Endothelial cell of umbilical vein (primary cell): ENCODE results near the gene CEACAM16. TPM values are rescaled to one million over a fixed set of nuclear protein-coding genes. Genes with fewer than 3 reads are reported as not detected.
A peak's percentile ranks its signal among the peaks of the same experiment; 100 is the strongest.

Experiments used
- BruUV-seq: library from RNA; stranded (reverse); fragments of 400-500 nt; replicated peaks from 2 replicates; lab custom pipeline; 2021; lab: Mats Ljungman, UMichigan
- CTCF ChIA-PET: fragments of 300-600, 350-600 bp; sonication (Branson Sonifier 250); formaldehyde crosslinking; loops from one replicate; lab custom pipeline; 2021; ENCODE audit warnings: antibody characterized with exemption, inconsistent platforms; lab: Charles Lee
- POLR2A ChIA-PET: fragments of 300-600, 350-600 bp; sonication (Branson Sonifier 250); formaldehyde crosslinking; loops from one replicate; lab custom pipeline; 2021; ENCODE audit warnings: antibody characterized with exemption, inconsistent platforms; lab: Charles Lee
- DNase-seq: peaks from one replicate; pipeline ENCODE4 v3.0.0-alpha.2; 2011; ENCODE audit warnings: low read depth, low spot score
- FAIRE-seq: peaks from 2 replicates; lab custom pipeline; 2011; peaks lifted over from hg19 to GRCh38; lab: Jason Lieb, UNC
- H2AFZ ChIP-seq: 2 replicates; pipeline ENCODE4 v1.6.0; 2012; ENCODE audit warnings: low read depth, low read length, control low read depth, inconsistent platforms
- H3K27ac ChIP-seq: 2 replicates; pipeline ENCODE4 v1.5.1; 2011; ENCODE audit warnings: low read depth, mild to moderate bottlenecking, control low read depth, low read length, moderate library complexity; ENCODE audit not compliant: insufficient read depth
- H3K27me3 ChIP-seq, 2 experiments: 2 replicates each; pipeline versions ENCODE4 v1.6.0 to v1.6.1; 2011; ENCODE audit warnings: low read length in 2 of 2, mixed read lengths in 1 of 2; ENCODE audit not compliant: control insufficient read depth in 2 of 2, insufficient read depth in 2 of 2
- H3K36me3 ChIP-seq, 2 experiments: 2 replicates in 1 of 2; 3 replicates in 1 of 2; pipeline ENCODE4 v1.5.1; 2011; ENCODE audit warnings: low read length in 2 of 2, mild to moderate bottlenecking in 1 of 2, moderate library complexity in 1 of 2; ENCODE audit not compliant: control insufficient read depth in 2 of 2, insufficient read depth in 2 of 2; ENCODE audit errors: extremely low read depth in 1 of 2
- H3K4me1 ChIP-seq: 3 replicates; pipeline ENCODE4 v1.5.1; 2011; ENCODE audit warnings: mild to moderate bottlenecking, low read length; ENCODE audit not compliant: control insufficient read depth, insufficient read depth; ENCODE audit errors: extremely low read depth
- H3K4me2 ChIP-seq: 2 replicates; pipeline ENCODE4 v1.6.1; 2011; ENCODE audit warnings: low read length, control low read depth, mixed read lengths; ENCODE audit not compliant: insufficient read depth
- H3K4me3 ChIP-seq, 3 experiments: fragments of 200-600 bp in 1 of 3; sonication (generic), shearing (Covaris generic) in 1 of 3; replicated peaks in 1 of 3; 2 replicates each; pipeline ENCODE4 v1.5.1; 2011 to 2016; ENCODE audit warnings: control low read depth in 3 of 3, low read length in 3 of 3, mild to moderate bottlenecking in 2 of 3, inconsistent platforms in 1 of 3, low read depth in 1 of 3, moderate library complexity in 1 of 3; ENCODE audit not compliant: insufficient read depth in 1 of 3
- H3K79me2 ChIP-seq: 2 replicates; pipeline ENCODE4 v1.6.0; 2012; ENCODE audit warnings: low read length, inconsistent platforms; ENCODE audit not compliant: control insufficient read depth, insufficient read depth
- H3K9ac ChIP-seq: replicated peaks from 2 replicates; pipeline ENCODE3; 2011; ENCODE audit warnings: low read length, control low read depth; ENCODE audit not compliant: insufficient read depth; ENCODE audit errors: extremely low read depth
- H3K9me1 ChIP-seq: replicated peaks from 3 replicates; pipeline ENCODE4 v1.6.0; 2011; ENCODE audit warnings: mild to moderate bottlenecking, low read length; ENCODE audit not compliant: control insufficient read depth, insufficient read depth; ENCODE audit errors: extremely low read depth
- H3K9me3 ChIP-seq: replicated peaks from 2 replicates; pipeline ENCODE4 v1.5.1; 2012; ENCODE audit warnings: low read length, inconsistent platforms; ENCODE audit not compliant: control insufficient read depth, insufficient read depth
- H4K20me1 ChIP-seq: replicated peaks from 2 replicates; pipeline ENCODE3; 2011; ENCODE audit warnings: mild to moderate bottlenecking, low read length; ENCODE audit not compliant: control insufficient read depth, insufficient read depth; ENCODE audit errors: extremely low read depth
- FOS ChIP-seq: IDR thresholded peaks from 2 replicates; pipeline ENCODE4 v1.6.1; 2011; ENCODE audit warnings: mild to moderate bottlenecking, low read length, moderate library complexity, borderline replicate concordance; ENCODE audit not compliant: insufficient read depth
- GATA2 ChIP-seq: IDR thresholded peaks from 2 replicates; pipeline ENCODE4 v1.7.0; 2011; ENCODE audit warnings: low read depth, mild to moderate bottlenecking, moderate library complexity, mixed read lengths, low read length; ENCODE audit not compliant: insufficient read length, insufficient read depth
- JUN ChIP-seq: IDR thresholded peaks from 2 replicates; pipeline ENCODE4 v1.6.1; 2011; ENCODE audit warnings: borderline replicate concordance, low read depth; ENCODE audit not compliant: insufficient read length, insufficient read depth
- POLR2A ChIP-seq: IDR thresholded peaks from 2 replicates; pipeline ENCODE4 v1.6.1; 2012; ENCODE audit warnings: low read depth, mild to moderate bottlenecking, control low read depth, low read length
- dilution Hi-C: fragments of 300-500 bp; cut with MboI; formaldehyde crosslinking; loops from one replicate; pipeline ENCODE4 v1.15.0; 2019; ENCODE audit warnings: low sequenced_read_pairs; ENCODE audit not compliant: extremely low pct_ligation_motif_present
- intact Hi-C: fragments of 100-400 bp; cut with micrococcal nuclease; formaldehyde crosslinking; loops from one replicate; pipeline ENCODE4 v1.10.0; 2022
- polyA plus RNA-seq, 4 experiments: library from polyadenylated mRNA; depleted of rRNA in 3 of 4; stranded (reverse) in 3 of 4; unstranded in 1 of 4; fragments of >200 nt; gene quantifications; 2 replicates each; pipeline versions ENCODE4 v1.2.1 to v1.2.3, GENCODE V29; 2011 to 2012; ENCODE audit warnings: missing spikeins in 1 of 4
- total RNA-seq: library from RNA; stranded (reverse); gene quantifications from 2 replicates; pipeline ENCODE4 v1.2.3, GENCODE V29; 2021
- TF ChIP-seq, protein P1 (sequence below), 2 donors: IDR thresholded peaks; 1 replicate in 1 of 2; 2 replicates in 1 of 2; pipeline ENCODE4 v1.5.1; 2011; ENCODE audit warnings: low read length in 2 of 2, mild to moderate bottlenecking in 2 of 2, moderate library complexity in 2 of 2, control low read depth in 1 of 2, inconsistent platforms in 1 of 2, low read depth in 1 of 2; ENCODE audit not compliant: insufficient read depth in 1 of 2; ENCODE audit errors: extremely low read depth in 1 of 2
- TF ChIP-seq, protein P2 (sequence below): IDR thresholded peaks from 2 replicates; pipeline ENCODE4 v1.6.1; 2011; ENCODE audit not compliant: insufficient read depth, insufficient read length

Gene CEACAM16
- total and polyA plus RNA-seq, 2 donors (not counting 3 experiments of a cell fraction or from before 2014, with no cell fraction given), result not detected

DNA sequence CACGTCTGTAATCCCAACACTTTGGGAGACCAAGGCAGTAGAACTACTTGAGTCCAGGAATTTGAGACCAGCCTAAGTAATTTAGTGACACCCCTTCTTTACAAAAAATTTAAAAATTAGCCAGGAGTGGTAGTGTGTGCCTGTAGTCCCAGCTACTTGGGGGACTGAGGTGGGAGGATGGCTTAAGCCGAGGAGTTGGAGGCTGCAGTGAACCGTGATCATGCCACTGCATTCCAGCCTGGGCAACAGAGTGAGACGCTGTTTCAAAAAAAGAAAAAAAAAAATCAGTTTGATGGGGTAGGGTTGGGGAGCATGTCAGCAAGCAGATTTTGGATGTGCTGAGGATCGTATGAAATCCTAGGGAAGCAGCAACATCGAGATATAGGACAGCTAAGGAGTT is 23.4 kb upstream of the CEACAM16 start:
- H3K9me1 ChIP-seq, result no peaks in the 10 kb centered on the region
- H3K9ac ChIP-seq, result no peak overlapping the region
- no peak for FAIRE-seq
- no peaks in the 10 kb centered on the region for H3K27me3 ChIP-seq
- no peak overlapping the region for H3K4me2 ChIP-seq
- H2AFZ ChIP-seq, result no peak overlapping the region
- intact Hi-C loops (no loop called here), dilution Hi-C loops (no loop called here)
- H3K4me1 ChIP-seq, result peaks cover 8% of the 10 kb centered on the region
- H3K9me3 ChIP-seq, result no peaks in the 10 kb centered on the region
- TF ChIP-seq GATA2 (no peak), POLR2A (peak; percentile 23), JUN (no peak)
- DNase-seq, result no peak
- H3K36me3 ChIP-seq, result no peaks in the 10 kb centered on the region
- no peaks in the 10 kb centered on the region for H4K20me1 ChIP-seq
- ChIA-PET POLR2A (no interaction called here), CTCF (interaction anchor here (1.1 to 1.5 kb wide), 2 partner anchors 95 to 105 kb away, joined by 4 to 5 read pairs; no protein-coding TSS in a partner anchor)
- H3K27ac ChIP-seq, result no peak overlapping the region
- BruUV-seq, result no TSS peak
- H3K79me2 ChIP-seq, result no peaks in the 10 kb centered on the region
- H3K4me3 ChIP-seq, result no peak overlapping the region

DNA sequence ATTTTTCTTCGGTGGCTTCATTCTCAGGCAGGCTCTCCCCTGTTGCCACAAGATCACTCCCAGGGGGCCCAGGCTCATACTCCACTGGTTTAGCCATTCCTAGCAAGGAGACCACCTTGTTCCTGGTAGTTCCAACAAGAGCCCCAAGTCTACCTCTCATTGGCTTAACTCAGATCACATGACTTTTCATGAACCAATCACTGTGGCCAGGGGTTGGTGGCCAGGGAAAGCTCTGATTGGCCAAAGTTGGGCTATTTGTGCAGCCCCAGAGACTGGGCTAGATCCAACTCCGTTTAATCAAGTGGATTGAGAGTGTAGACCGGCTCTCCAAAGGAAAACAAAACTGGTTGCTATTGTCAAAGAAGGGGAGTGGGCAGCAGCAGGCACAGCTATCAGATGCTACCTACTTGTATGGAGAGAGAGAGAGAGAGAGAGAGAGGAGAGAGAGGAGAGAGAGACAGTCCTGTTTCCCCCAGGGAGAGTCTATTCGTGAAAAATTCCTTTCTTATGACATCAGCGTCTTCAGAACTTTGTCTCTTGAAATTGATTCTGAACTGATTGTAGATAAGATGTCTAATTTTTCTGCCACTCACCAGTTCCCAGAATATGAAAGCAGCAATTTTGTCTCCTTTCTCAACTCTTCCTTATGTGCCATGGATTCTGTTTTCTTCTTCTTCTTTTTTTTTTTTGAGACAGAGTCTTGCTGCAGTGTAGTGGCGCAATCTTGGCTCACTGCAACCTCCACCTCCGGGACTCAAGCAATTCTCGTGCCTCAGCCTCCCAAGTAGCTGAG is 21.7 kb upstream of the CEACAM16 start:
- CTCF ChIA-PET, result interaction anchor here (1.6 to 1.8 kb wide), 3 partner anchors 20 to 106 kb away, joined by 4 to 8 read pairs (median 8); no protein-coding TSS in a partner anchor

More for the DNA sequence above, 21.7 kb upstream of the CEACAM16 start:
- dilution Hi-C loops (no loop called here), intact Hi-C loops (no loop called here)
- Histone ChIP-seq H3K27me3 (no peaks in the 10 kb centered on the region), H3K4me1 (peaks cover 8% of the 10 kb centered on the region), H3K36me3 (peaks cover 0 to 2% of the 10 kb centered on the region in 2 experiments), H3K9ac (no peak overlapping the region), H3K27ac (peak overlapping the region; percentile 37), H3K4me3 (no peak overlapping the region), H3K79me2 (no peaks in the 10 kb centered on the region), H3K9me1 (no peaks in the 10 kb centered on the region), H2AFZ (no peak overlapping the region), H3K4me2 (no peak overlapping the region), H3K9me3 (no peaks in the 10 kb centered on the region), H4K20me1 (no peaks in the 10 kb centered on the region)
- POLR2A ChIA-PET, result no interaction called here
- FAIRE-seq, result peak; percentile 96
- no TSS peak for BruUV-seq
- peak; percentile 57 for DNase-seq
- TF ChIP-seq POLR2A (no peak), GATA2 (peak; percentile 64), JUN (peak; percentile 38), FOS (no peak)
- TF ChIP-seq, protein P1, sequence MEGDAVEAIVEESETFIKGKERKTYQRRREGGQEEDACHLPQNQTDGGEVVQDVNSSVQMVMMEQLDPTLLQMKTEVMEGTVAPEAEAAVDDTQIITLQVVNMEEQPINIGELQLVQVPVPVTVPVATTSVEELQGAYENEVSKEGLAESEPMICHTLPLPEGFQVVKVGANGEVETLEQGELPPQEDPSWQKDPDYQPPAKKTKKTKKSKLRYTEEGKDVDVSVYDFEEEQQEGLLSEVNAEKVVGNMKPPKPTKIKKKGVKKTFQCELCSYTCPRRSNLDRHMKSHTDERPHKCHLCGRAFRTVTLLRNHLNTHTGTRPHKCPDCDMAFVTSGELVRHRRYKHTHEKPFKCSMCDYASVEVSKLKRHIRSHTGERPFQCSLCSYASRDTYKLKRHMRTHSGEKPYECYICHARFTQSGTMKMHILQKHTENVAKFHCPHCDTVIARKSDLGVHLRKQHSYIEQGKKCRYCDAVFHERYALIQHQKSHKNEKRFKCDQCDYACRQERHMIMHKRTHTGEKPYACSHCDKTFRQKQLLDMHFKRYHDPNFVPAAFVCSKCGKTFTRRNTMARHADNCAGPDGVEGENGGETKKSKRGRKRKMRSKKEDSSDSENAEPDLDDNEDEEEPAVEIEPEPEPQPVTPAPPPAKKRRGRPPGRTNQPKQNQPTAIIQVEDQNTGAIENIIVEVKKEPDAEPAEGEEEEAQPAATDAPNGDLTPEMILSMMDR (IDR thresholded peaks at IDR 0.05; ENCODE audit: extremely low read depth in 1 of 2, insufficient read depth in 1 of 2, low read depth in 1 of 2, low read length in 2 of 2), result no peak
- TF ChIP-seq, protein P2, sequence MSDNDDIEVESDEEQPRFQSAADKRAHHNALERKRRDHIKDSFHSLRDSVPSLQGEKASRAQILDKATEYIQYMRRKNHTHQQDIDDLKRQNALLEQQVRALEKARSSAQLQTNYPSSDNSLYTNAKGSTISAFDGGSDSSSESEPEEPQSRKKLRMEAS, result no peak
